Mesangial cell (primary cell): ENCODE results near the gene KRT13. TPM values are rescaled to one million over a fixed set of nuclear protein-coding genes. Genes with fewer than 3 reads are reported as not detected.

Experiments
- total RNA-seq: library from RNA; depleted of rRNA; stranded (reverse); fragments of >200 nt; gene quantifications from 2 replicates; pipeline ENCODE4 v1.2.3, GENCODE V29; 2015

KRT13 gene
- not detected in 2 replicates for total RNA-seq

DNA sequence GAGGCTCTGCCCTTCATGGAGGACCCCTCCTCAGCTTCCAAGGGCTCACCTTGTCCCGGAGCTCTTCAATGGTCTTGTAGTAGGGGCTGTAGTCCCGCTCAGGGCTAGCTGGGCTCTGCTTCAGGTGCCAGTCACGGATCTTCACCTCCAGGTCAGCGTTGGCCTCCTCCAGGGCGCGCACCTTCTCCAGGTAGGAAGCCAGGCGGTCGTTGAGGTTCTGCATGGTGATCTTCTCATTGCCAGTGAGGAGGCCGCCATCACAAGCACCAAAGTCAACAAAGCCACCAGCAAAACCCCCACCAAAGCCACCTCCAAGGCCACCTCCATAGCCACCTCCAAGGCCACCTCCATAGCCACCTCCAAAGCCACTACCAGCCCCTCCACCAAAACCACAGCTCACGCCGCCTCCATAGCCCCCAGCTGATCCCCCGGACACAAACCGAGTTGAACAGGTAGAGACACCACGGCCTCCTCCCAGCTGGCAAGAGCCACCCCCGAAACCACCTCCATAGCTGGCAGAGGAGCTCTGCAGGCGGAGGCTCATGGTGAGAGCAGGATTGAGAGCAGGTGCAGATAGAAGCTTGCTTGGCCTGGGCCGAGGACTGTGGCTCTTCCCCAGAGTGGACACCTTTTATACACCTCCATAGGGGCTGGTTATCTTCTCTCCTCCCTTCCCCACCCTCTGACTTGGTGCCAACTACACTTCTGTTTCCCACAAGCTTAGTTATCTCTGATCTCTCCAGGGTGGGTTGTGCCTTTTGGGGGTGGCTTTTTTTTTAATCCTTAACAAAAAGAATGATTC, at the start of gene KRT13:
TSS of gene KRT13 (minus strand) at position 606 of the 802 bp plus-strand sequence. CDS start at position 544, 62 bp downstream.

DNA sequence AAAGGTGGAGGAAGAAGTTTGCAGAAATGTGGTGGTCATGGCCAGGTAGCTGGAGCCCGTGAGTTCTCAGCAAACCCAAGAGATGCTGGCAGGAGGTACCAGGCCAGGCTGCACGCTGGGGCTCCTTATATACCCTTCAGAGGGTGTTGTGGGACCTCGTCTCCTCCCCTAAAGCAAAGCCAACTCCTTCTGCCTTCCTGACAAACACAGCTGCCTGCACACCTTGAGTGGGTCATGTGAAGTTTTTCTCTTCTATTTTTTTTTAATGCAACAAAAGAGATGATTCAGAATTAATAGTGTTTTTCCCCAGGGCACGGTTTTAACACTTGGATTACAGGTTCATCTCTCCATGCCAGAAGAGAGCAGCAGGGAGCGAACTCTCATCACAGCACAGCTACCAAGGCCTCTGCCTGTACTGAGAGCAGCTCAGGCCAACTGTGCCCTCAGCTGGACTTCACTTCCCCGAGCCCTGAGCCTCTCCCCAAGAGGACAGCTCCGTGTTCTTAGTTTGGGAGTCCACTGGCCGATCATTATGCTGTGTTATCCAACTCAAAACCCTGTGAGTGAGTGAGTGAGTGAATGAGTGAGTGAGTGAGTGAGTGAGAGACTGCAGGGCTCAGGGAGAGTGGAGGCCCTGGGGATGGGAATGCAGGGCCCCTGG, 13.5 kb upstream of the KRT13 start, which contains the start of gene KRT15:
TSS of gene KRT15 (minus strand) at position 102 of the 661 bp plus-strand sequence. CDS start at position 39, 63 bp downstream.

DNA sequence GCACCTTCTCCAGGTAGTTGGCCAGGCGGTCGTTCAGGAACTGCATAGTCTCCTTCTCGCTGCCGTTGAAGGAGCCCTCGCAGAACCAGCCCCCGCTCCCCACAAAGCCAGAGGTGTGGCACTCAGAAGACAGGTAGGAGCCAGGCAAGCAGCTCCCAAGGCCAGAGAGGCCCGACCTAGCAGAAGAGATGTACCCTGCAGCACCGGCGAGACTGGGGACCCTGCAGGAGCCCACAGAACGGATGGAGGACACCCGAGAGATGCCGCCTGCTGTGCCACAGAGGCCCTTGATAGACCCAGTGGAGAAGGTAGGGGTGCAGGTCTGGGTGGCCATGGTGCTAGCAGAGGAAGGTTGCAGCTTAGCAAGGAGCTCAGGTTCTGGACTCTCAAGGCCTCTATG, 15.9 kb downstream of the KRT13 start, which contains the start of gene KRT36:
TSS of gene KRT36 (minus strand) at position 380 of the 400 bp plus-strand sequence. CDS start at position 334, 46 bp downstream.

DNA sequence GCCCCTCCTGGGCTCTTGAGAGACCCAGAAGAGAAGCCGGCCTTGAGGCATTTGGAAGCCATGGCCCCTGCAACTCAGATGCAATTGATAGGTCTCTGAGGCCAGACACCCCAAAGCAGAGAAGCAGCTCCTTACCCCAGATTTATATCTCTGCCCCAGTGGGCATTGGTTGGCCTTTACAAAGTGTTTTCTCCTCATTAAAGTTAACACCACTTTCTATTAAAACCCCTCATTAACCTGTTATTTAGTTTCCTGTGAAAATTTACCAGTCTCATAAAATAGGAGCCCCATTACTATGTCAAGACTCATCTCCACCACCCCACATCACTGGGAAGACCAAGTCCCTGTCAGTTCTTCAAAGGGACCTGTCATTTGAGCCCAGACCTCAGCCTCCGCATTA, 24.4 kb downstream of the KRT13 start, which contains the start of gene KRT35:
TSS of gene KRT35 (minus strand) at position 116 of the 400 bp plus-strand sequence. CDS start at position 62, 54 bp downstream.

DNA sequence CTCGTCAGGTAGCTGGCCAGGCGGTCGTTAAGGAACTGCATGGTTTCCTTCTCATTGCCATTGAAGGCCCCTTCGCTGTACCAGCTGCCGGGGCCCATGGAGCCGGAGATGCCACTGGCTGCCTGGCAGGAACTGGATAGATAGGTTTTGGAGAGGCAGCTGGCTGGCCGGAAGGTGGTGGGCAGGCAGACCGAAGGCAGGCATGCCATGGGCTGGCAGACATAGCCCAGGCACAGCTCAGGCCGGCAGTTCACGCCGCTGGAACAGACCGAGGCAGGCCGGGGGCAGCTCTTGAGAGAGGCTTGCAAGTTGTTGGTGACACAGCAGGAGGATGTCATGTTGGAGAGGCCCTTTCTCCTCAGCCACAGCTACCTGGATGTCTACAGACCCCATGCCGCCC, 38.4 kb downstream of the KRT13 start, which contains the start of gene KRT32:
TSS of gene KRT32 (minus strand) at position 399 of the 400 bp plus-strand sequence. CDS start at position 338, 61 bp downstream.

Other genes starting within 250 kb of the KRT13 start
- not detected in 2 replicates for gene KRTAP9-6, start 240.2 kb downstream of the KRT13 start, total RNA-seq
- not detected in 2 replicates for gene KRTAP9-7, start 229.9 kb downstream of the KRT13 start, total RNA-seq
- gene KRTAP29-1, start 202.8 kb downstream of the KRT13 start, total RNA-seq, result not detected in 2 replicates
- not detected in 2 replicates for gene KRTAP16-1, start 196.3 kb downstream of the KRT13 start, total RNA-seq
- 0.33 and 0.63 TPM in 2 replicates for gene KRTAP17-1, start 189.9 kb downstream of the KRT13 start, total RNA-seq
- not detected in 2 replicates for gene KRT33A, start 154.8 kb downstream of the KRT13 start, total RNA-seq
- gene KRT33B, start 135.8 kb downstream of the KRT13 start, total RNA-seq, result not detected in 2 replicates
- 0.13 and 2.9 TPM in 2 replicates for gene KRT34, start 123.3 kb downstream of the KRT13 start, total RNA-seq
- 0.13 TPM in 1 of 2 replicates, not detected in the other for gene KRT31, start 108.0 kb downstream of the KRT13 start, total RNA-seq
- not detected in 2 replicates for gene KRT37, start 81.0 kb downstream of the KRT13 start, total RNA-seq
- not detected in 2 replicates for gene KRT38, start 64.6 kb downstream of the KRT13 start, total RNA-seq
- not detected in 2 replicates for gene KRT32, start 38.2 kb downstream of the KRT13 start, total RNA-seq
- not detected in 2 replicates for gene KRT35, start 24.5 kb downstream of the KRT13 start, total RNA-seq
- not detected in 2 replicates for gene KRT36, start 15.7 kb downstream of the KRT13 start, total RNA-seq
- gene KRT15, start 13.3 kb upstream of the KRT13 start, total RNA-seq, result 1.0 and 2.8 TPM in 2 replicates
- gene KRT19, start 22.7 kb upstream of the KRT13 start, total RNA-seq, result 918 and 2,026 TPM in 2 replicates
- gene KRT9, start 66.4 kb upstream of the KRT13 start, total RNA-seq, result not detected in 2 replicates
- not detected in 2 replicates for gene KRT14, start 81.3 kb upstream of the KRT13 start, total RNA-seq
- 0.51 TPM in 1 of 2 replicates, not detected in the other for gene KRT16, start 107.2 kb upstream of the KRT13 start, total RNA-seq
- gene KRT17, start 119.0 kb upstream of the KRT13 start, total RNA-seq, result 2.3 and 25.7 TPM in 2 replicates
- 99.4 and 202 TPM in 2 replicates for gene EIF1, start 183.3 kb upstream of the KRT13 start, total RNA-seq
- not detected in 2 replicates for gene GAST, start 206.7 kb upstream of the KRT13 start, total RNA-seq
- gene HAP1, start 229.0 kb upstream of the KRT13 start, total RNA-seq, result 0.13 TPM in 1 of 2 replicates, not detected in the other